Right lobe of liver (tissue), 4 donors: ENCODE results near the gene RAET1G.

ENCODE experiments used
- CTCF ChIP-seq, 4 donors: fragments of 200-600 bp in 3 of 4; fragments of 450-650 bp in 1 of 4; IDR thresholded peaks; one replicate each; pipeline versions ENCODE4 v1.5.1 to v1.8.0; 2016 to 2022; ENCODE audit warnings: antibody characterized with exemption in 4 of 4, mild to moderate bottlenecking in 2 of 4
- POLR2A ChIP-seq: fragments of 450-650 bp; IDR thresholded peaks from one replicate; pipeline ENCODE4 v1.6.1; 2017; ENCODE audit warnings: antibody characterized with exemption, mild to moderate bottlenecking
- donor health status: DM: no; HTN: no; CAD: no.
- donor health status: DM: no; HTN: no; CAD: no.
- donor health status: DM: no; HTN: yes; CAD: no.

GRCh38 chr6:149931501-149931900, 8.6 kb upstream of the RAET1G start:
- TF ChIP-seq CTCF (IDR thresholded peaks at IDR 0.05) (no peak), POLR2A (no peak)
